GM21447 (cell line): Measurements from ENCODE around the gene COL13A1.

Experiments used
- ATAC-seq: cut with Tn5 transposase; IDR thresholded peaks from one replicate; pipeline ENCODE4 v1.9.1; 2021; ENCODE audit not compliant: unreplicated experiment

Gene COL13A1

DNA sequence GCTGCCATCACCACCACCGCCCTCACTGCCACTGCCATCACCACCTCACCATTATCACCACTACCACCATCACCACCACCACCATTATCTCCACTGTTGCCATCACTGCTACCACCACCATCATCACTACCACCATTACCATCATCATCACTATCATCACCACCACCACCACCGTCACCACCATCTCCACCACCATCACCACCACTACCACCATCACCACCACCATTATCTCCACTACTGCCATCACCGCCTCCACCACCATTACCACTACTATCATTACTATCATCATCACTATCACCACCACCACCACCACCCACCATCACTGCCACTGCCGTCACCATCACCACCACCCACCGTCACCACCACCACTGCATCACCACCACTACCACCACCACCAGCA is 9.9 kb upstream of the COL13A1 start:
- ATAC-seq = no peak

- ATAC-seq = no peak
These were observed 9.4 kb upstream of the COL13A1 start for GRCh38 chr10:69792341-69792740.

GRCh38 chr10:69794673-69795072 is 7.0 kb upstream of the COL13A1 start:
- ATAC-seq = no peak

- ATAC-seq = no peak
These were observed 6.3 kb upstream of the COL13A1 start for GRCh38 chr10:69795242-69795934.

DNA sequence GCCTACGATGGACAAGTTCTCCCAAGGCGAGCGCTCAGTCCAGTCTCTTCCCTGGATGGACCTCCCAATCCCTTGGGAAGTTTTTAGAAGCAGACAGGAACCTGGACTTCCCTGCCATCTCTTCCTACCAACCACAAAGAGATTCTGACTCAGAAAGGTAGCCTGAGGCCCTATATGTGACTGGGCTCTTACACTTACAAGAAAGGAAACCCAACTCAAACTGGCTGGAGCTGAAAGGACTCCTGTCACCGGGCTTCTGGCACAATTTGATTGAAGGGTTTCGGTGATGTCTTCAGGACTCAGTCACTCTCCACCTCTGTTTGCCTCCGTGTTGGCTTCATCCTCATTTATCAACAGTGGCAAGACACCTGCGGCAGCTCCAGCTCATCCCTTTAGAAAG is 3.7 kb upstream of the COL13A1 start:
- no peak for ATAC-seq

DNA sequence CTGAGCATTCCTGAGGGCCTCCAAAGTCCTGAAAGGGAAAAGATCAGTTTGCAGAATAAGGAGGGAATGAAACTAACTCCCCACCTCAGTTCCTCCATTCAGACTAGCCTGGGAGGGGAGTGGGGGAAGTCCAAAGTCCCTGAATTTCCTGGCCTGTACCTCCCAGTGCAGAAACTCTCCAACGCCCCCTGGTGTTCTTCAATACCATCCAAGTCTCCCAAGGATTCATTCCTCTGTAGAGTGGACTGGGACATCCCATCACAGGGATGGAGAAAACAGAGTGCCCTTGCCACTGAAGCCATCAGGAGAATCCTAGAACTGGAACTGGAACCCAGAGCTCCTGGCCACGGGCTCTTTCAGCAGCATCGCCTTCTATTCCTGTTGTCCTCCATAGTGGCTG is 1.6 kb upstream of the COL13A1 start:
- ATAC-seq = no peak

- no peak for ATAC-seq
These were observed 1.0 kb upstream of the COL13A1 start for GRCh38 chr10:69800665-69801064.

GRCh38 chr10:69801094-69801433 is 642 bp upstream of the COL13A1 start:
- ATAC-seq = no peak

- ATAC-seq = no peak
These were observed 887 bp downstream of the COL13A1 start for GRCh38 chr10:69802424-69803161.

DNA sequence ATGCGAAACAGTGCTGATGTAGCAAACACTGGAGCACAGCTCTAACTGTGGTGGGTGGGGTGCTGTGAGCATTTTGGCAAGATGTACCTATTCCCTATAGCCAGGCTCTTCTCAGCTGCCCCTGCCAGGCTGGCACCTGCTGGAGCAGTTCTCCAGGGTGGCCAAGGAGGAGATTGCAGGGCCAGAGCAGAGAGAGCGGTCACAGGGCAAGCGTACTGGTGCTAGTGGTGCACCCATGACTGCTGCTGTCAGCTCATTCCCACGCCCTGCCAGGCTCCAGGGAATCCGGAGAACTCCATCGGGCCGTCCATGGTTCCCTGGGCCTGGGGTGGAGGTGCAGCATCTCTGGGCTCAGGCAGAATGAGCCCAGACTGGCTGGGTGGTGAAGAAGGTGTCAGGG is 2.1 kb downstream of the COL13A1 start:
- ATAC-seq = no peak

DNA sequence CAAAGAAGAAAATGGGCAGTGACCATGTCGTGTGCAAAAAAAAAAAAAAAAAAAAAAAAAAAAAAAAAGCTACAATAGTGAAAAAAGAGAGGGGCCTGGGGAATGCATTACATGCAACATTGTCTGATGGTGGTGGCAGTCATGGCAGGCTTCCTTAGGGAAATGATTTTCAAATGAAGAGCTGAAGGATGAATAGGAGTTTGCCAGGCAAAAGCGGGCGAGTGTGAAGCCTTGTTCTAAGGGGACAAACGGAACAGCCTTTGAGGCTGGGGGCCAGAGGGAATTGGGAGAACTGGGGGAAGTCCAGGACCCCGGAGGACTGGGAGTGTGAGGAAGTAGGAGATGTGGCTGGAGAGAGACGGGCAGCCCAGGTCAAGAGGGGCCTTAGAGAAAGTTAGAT is 3.1 kb downstream of the COL13A1 start:
- no peak for ATAC-seq

- no peak for ATAC-seq
These were observed 5.4 kb downstream of the COL13A1 start for GRCh38 chr10:69807122-69807521.

- ATAC-seq = no peak
These were observed 6.0 kb downstream of the COL13A1 start for GRCh38 chr10:69807696-69808095.

GRCh38 chr10:69809318-69809717 is 7.6 kb downstream of the COL13A1 start:
- ATAC-seq = no peak

DNA sequence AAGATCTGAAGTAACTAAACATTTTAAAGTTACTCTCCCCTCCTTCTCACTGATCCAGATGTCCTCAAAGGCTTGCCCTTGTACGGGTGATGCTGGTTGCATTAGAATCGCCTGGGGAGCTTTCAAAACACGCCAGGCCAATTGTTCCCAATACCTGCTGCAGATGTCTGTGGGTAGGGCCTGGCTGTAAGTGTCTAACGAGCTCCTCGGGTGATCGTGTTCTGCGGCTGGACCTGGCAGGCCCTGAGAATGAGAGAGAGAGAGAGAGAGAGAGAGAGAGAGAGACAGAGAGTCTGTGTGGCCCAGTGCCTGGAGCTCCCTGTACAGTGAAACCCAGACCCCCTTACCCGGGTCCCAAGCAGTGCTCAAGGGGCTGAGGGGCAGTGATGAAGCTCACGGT is 8.4 kb downstream of the COL13A1 start:
- no peak for ATAC-seq

- no peak for ATAC-seq
These were observed 9.1 kb downstream of the COL13A1 start for GRCh38 chr10:69810675-69811397.

DNA sequence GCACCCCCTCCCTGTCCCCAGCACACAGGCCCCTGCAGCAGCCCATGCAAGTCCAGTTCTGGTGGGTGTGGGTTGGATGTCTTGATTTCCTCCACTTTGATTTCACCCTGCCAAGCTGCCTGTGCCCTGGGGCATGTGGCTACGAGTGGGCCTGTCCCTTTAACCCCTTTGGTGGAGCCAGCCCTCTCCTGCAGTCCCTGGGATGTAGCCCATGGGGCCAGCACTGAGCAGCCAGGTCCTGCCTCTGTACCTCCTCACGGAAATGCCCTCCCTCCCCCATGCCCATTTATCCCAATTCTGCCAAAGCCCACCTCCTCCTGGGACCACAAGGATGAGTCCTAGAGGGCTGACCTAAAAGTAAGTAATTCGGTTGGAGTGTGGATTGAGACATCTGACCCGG is 11.9 kb downstream of the COL13A1 start:
- ATAC-seq = no peak

DNA sequence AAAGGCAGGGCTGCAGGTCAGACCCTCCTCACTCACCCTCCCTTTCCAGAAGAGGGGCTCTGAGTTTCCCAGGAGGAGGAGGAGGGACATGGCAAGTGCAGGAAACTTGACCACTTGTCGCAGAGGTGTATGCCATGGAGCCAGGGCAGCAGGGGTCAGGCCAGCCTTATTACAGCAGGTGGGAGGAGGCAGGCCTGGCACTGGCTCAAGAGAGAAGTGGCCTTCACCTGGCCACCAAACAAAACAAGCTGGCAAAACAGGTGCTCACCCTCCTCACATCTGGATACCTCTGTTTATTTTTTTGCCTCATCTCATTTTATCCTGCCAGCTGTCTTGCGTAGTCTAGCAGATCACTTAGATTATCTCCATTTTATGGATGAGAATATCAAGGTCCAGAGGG is 12.5 kb downstream of the COL13A1 start:
- ATAC-seq = no peak

GRCh38 chr10:69815104-69815503 is 13.4 kb downstream of the COL13A1 start:
- no peak for ATAC-seq

GRCh38 chr10:69816521-69816920 is 14.8 kb downstream of the COL13A1 start:
- no peak for ATAC-seq

DNA sequence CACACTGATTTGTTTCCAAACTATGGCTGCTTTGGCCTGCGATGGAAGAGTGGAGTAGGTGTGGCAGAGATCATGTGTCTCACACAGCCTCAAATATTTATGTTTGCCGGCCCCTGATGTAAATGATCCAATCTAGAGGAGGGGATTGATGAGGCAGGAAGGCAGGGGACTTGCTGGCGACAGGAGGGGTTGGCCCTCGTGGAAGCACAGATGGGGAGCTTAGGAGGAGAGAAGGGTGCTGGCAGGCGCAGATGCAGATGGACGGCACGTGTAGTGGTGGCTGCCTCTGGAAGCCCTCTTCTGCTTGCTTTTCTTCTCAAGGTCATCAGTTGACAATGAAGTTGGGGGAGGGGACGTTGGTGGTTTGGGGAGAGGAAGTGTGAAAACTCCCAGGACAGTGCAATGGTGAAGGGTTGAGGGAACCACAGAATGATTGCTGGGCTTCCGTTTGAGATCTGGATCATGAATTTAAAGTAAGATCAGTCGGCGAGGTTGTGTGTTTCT is 15.4 kb downstream of the COL13A1 start:
- ATAC-seq = no peak

- no peak for ATAC-seq
These were observed 17.1 kb downstream of the COL13A1 start for GRCh38 chr10:69818676-69819239.
